Dendritic cell treated with granulocyte-macrophage colony-stimulating factor and Interleukin-4, amounts not matched to agents 40 ng/mL and 50 ng/mL, for 4 days (primary cell): ENCODE measurements around the gene ESAM.

Experiments used
- H3K27ac Mint-ChIP-seq: one replicate; pipeline ENCODE4 v1.8.0; 2022; ENCODE audit warnings: mild to moderate bottlenecking, mixed read lengths
- H3K27me3 Mint-ChIP-seq: one replicate; pipeline ENCODE4 v1.8.0; 2022; ENCODE audit warnings: mild to moderate bottlenecking, mixed read lengths
- H3K36me3 Mint-ChIP-seq: one replicate; pipeline ENCODE4 v1.8.0; 2022; ENCODE audit warnings: low read depth, mixed read lengths
- H3K4me1 Mint-ChIP-seq: one replicate; pipeline ENCODE4 v1.8.0; 2022; ENCODE audit warnings: low read depth, mixed read lengths
- H3K4me3 Mint-ChIP-seq: one replicate; pipeline ENCODE4 v1.8.0; 2022; ENCODE audit warnings: mild to moderate bottlenecking, moderate library complexity, mixed read lengths
- H3K9me3 Mint-ChIP-seq: one replicate; pipeline ENCODE4 v1.8.0; 2022; ENCODE audit warnings: mixed read lengths
- intact Hi-C: fragments of 100-400 bp; cut with micrococcal nuclease; formaldehyde crosslinking; loops from one replicate; pipeline ENCODE4 v1.15.0; 2022

Gene ESAM

GRCh38 chr11:124762105-124762623 lies at the start of gene ESAM:
ESAM (minus strand) TSS chr11:124762290; CDS start chr11:124762154, 136 bp downstream.
- Mint-ChIP-seq H3K36me3 (peaks cover 24% of the 10 kb centered on the region), H3K27me3 (peaks cover 46% of the 10 kb centered on the region), H3K27ac (peak within 1 kb of the TSS; percentile 42), H3K4me1 (peaks cover 57% of the 10 kb centered on the region), H3K4me3 (peak within 1 kb of the TSS; percentile 96), H3K9me3 (no peaks in the 10 kb centered on the region)
- intact Hi-C loops = loop anchor here (5.0 kb wide), 1 partner anchor 35 kb away; no protein-coding TSS in a partner anchor

GRCh38 chr11:124811399-124812125 lies 49.5 kb upstream of the ESAM start:
- peaks cover 44% of the 10 kb centered on the region for H3K27me3 Mint-ChIP-seq
- no peaks in the 10 kb centered on the region for H3K9me3 Mint-ChIP-seq
- H3K36me3 Mint-ChIP-seq = no peaks in the 10 kb centered on the region
- H3K4me3 Mint-ChIP-seq = no peak overlapping the region
- intact Hi-C loops = no loop called here
- no peak overlapping the region for H3K27ac Mint-ChIP-seq
- H3K4me1 Mint-ChIP-seq = no peaks in the 10 kb centered on the region

- Mint-ChIP-seq H3K27ac (no peak overlapping the region), H3K4me3 (no peak overlapping the region), H3K27me3 (peaks cover 52% of the 10 kb centered on the region), H3K9me3 (no peaks in the 10 kb centered on the region), H3K36me3 (no peaks in the 10 kb centered on the region), H3K4me1 (no peaks in the 10 kb centered on the region)
- intact Hi-C loops = no loop called here
These were observed 45.7 kb upstream of the ESAM start for GRCh38 chr11:124807660-124808270.

GRCh38 chr11:124807201-124807600 lies 45.1 kb upstream of the ESAM start:
- Mint-ChIP-seq H3K36me3 (no peaks in the 10 kb centered on the region), H3K27me3 (peaks cover 52% of the 10 kb centered on the region), H3K4me3 (no peak overlapping the region), H3K9me3 (no peaks in the 10 kb centered on the region), H3K4me1 (no peaks in the 10 kb centered on the region), H3K27ac (no peak overlapping the region)
- intact Hi-C loops = no loop called here

GRCh38 chr11:124804884-124805283 lies 42.8 kb upstream of the ESAM start:
- Mint-ChIP-seq H3K4me3 (no peak overlapping the region), H3K4me1 (no peaks in the 10 kb centered on the region), H3K36me3 (peaks cover 5% of the 10 kb centered on the region), H3K27me3 (peaks cover 40% of the 10 kb centered on the region), H3K9me3 (no peaks in the 10 kb centered on the region), H3K27ac (no peak overlapping the region)
- intact Hi-C loops = no loop called here

- H3K27ac Mint-ChIP-seq = no peak overlapping the region
- no peak overlapping the region for H3K4me3 Mint-ChIP-seq
- H3K36me3 Mint-ChIP-seq = peaks cover 13% of the 10 kb centered on the region
- no peaks in the 10 kb centered on the region for H3K9me3 Mint-ChIP-seq
- peaks cover 16% of the 10 kb centered on the region for H3K4me1 Mint-ChIP-seq
- H3K27me3 Mint-ChIP-seq = peaks cover 36% of the 10 kb centered on the region
- intact Hi-C loops = loop anchor here (2.0 kb wide), 1 partner anchor 35 kb away; no protein-coding TSS in a partner anchor
These were observed 39.7 kb upstream of the ESAM start for GRCh38 chr11:124801636-124802312.

- intact Hi-C loops = no loop called here
- H3K9me3 Mint-ChIP-seq = no peaks in the 10 kb centered on the region
These were observed 38.9 kb upstream of the ESAM start for GRCh38 chr11:124801014-124801413.

GRCh38 chr11:124800226-124800929 lies 38.3 kb upstream of the ESAM start, which contains the start of gene MSANTD2:
MSANTD2 (minus strand) TSS chr11:124800406; CDS start chr11:124800380, 26 bp downstream.
- intact Hi-C loops = loop anchor here (1.0 kb wide), 1 partner anchor 127 kb away; the partner anchor contains the start of genes SIAE and SPA17
- H3K9me3 Mint-ChIP-seq = no peaks in the 10 kb centered on the region
- peak within 1 kb of the TSS; percentile 93 for H3K4me3 Mint-ChIP-seq
- H3K4me1 Mint-ChIP-seq = peaks cover 16% of the 10 kb centered on the region
- peak within 1 kb of the TSS; percentile 94 for H3K27ac Mint-ChIP-seq
- peaks cover 13% of the 10 kb centered on the region for H3K36me3 Mint-ChIP-seq
- H3K27me3 Mint-ChIP-seq = peaks cover 28% of the 10 kb centered on the region

More at GRCh38 chr11:124801014-124801413, 38.9 kb upstream of the ESAM start:
- Mint-ChIP-seq H3K27me3 (peaks cover 34% of the 10 kb centered on the region), H3K4me1 (peaks cover 16% of the 10 kb centered on the region), H3K4me3 (peak overlapping the region; percentile 93), H3K36me3 (peaks cover 13% of the 10 kb centered on the region), H3K27ac (peak overlapping the region; percentile 94)

- Mint-ChIP-seq H3K36me3 (peaks cover 13% of the 10 kb centered on the region), H3K27ac (peak overlapping the region; percentile 94), H3K27me3 (peaks cover 24% of the 10 kb centered on the region), H3K9me3 (no peaks in the 10 kb centered on the region), H3K4me3 (peak overlapping the region; percentile 93), H3K4me1 (peaks cover 16% of the 10 kb centered on the region)
- intact Hi-C loops = loop anchor here (1.0 to 5.0 kb wide), 2 partner anchors 37 to 126 kb away; partner anchors contain the start of genes ESAM, SIAE and SPA17
These were observed 37.5 kb upstream of the ESAM start for GRCh38 chr11:124799348-124800225.

GRCh38 chr11:124798991-124799347 lies 36.9 kb upstream of the ESAM start:
- Mint-ChIP-seq H3K27me3 (peaks cover 20% of the 10 kb centered on the region), H3K36me3 (peaks cover 13% of the 10 kb centered on the region), H3K9me3 (no peaks in the 10 kb centered on the region), H3K27ac (peak overlapping the region; percentile 94), H3K4me3 (peak overlapping the region; percentile 93), H3K4me1 (peaks cover 16% of the 10 kb centered on the region)
- intact Hi-C loops = loop anchor here (5.0 kb wide), 1 partner anchor 37 kb away; the partner anchor contains the start of gene ESAM

- Mint-ChIP-seq H3K9me3 (no peaks in the 10 kb centered on the region), H3K4me1 (peaks cover 25% of the 10 kb centered on the region), H3K36me3 (peaks cover 17% of the 10 kb centered on the region), H3K4me3 (no peak overlapping the region), H3K27ac (no peak overlapping the region), H3K27me3 (peaks cover 8% of the 10 kb centered on the region)
- intact Hi-C loops = loop anchor here (5.0 kb wide), 1 partner anchor 34 kb away; the partner anchor contains the start of gene ESAM
These were observed 34.2 kb upstream of the ESAM start for GRCh38 chr11:124796312-124796711.

- Mint-ChIP-seq H3K4me3 (no peak overlapping the region), H3K27me3 (peaks cover 2% of the 10 kb centered on the region), H3K4me1 (peaks cover 16% of the 10 kb centered on the region), H3K27ac (no peak overlapping the region), H3K9me3 (no peaks in the 10 kb centered on the region), H3K36me3 (peaks cover 5% of the 10 kb centered on the region)
- intact Hi-C loops = loop anchor here (1.0 kb wide), 1 partner anchor 124 kb away; no protein-coding TSS in a partner anchor
These were observed 31.6 kb upstream of the ESAM start for GRCh38 chr11:124793466-124794278.
